Measurements from ENCODE around the gene LIME1.

LIME1 gene

GRCh38 chr20:63751471-63752271 lies 15.2 kb downstream of the LIME1 start:
- no peak for DNase-seq

GRCh38 chr20:63752411-63753101 lies 16.1 kb downstream of the LIME1 start:
- DNase-seq = no peak

- DNase-seq = no peak
Observed at GRCh38 chr20:63753381-63753780, 16.9 kb downstream of the LIME1 start.

- no peak for DNase-seq
Observed at GRCh38 chr20:63754008-63754407, 17.5 kb downstream of the LIME1 start.

GRCh38 chr20:63755933-63756647 lies 19.6 kb downstream of the LIME1 start:
- no peak for DNase-seq

GRCh38 chr20:63756648-63756991 lies 20.2 kb downstream of the LIME1 start:
- peak; percentile 27 for DNase-seq

- DNase-seq = no peak
Observed at GRCh38 chr20:63758152-63758551, 21.7 kb downstream of the LIME1 start.

GRCh38 chr20:63759377-63759901 lies 23.0 kb downstream of the LIME1 start:
- DNase-seq = no peak

GRCh38 chr20:63765082-63765873 lies 28.8 kb downstream of the LIME1 start:
- DNase-seq = no peak

GRCh38 chr20:63765902-63766301 lies 29.4 kb downstream of the LIME1 start:
- no peak for DNase-seq

GRCh38 chr20:63766695-63767426 lies 30.4 kb downstream of the LIME1 start:
- no peak for DNase-seq

- DNase-seq = no peak
Observed at GRCh38 chr20:63767456-63767855, 31.0 kb downstream of the LIME1 start.

GRCh38 chr20:63767886-63768285 lies 31.4 kb downstream of the LIME1 start:
- DNase-seq = no peak

- DNase-seq = no peak
Observed at GRCh38 chr20:63768591-63769515, 32.4 kb downstream of the LIME1 start.

- DNase-seq = no peak
Observed at GRCh38 chr20:63769891-63770474, 33.5 kb downstream of the LIME1 start.

GRCh38 chr20:63771046-63771707 lies 34.7 kb downstream of the LIME1 start:
- DNase-seq = no peak

GRCh38 chr20:63772781-63773518 lies 36.5 kb downstream of the LIME1 start:
- DNase-seq = no peak

- no peak for DNase-seq
Observed at GRCh38 chr20:63773571-63774241, 37.2 kb downstream of the LIME1 start.

- no peak for DNase-seq
Observed at GRCh38 chr20:63774306-63774705, 37.8 kb downstream of the LIME1 start.
